Measurements from ENCODE around the gene CD22.
A peak's percentile ranks its signal among the peaks of the same experiment; 100 is the strongest.
"Not testable (repeated sequence)": the region's sequence is repeated elsewhere in the genome, so short reads cannot be mapped to it uniquely, and the experiment has no call there.

CD22 gene

DNA sequence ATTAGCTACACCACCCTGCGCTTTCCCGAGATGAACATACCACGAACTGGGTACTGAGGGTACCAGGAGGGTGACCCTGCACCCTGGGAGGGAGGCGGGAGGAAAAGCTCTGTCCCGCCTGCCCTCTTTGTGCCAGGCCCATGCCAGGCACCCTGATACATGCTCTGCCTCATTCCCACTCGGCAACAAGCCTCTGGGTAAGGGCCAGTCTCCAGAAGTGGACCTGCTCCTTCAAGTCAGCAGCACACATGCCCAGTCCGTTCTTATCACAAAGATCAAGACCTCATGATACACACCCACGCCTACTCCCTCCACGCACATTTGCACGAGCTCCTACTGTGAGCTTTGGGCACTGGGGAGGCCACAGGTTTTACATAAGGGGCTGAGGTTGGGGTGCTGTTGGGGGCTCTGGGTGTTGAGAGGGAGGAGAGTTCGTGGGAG, 16.7 kb downstream of the CD22 start:
- DNase-seq: no peak

DNA sequence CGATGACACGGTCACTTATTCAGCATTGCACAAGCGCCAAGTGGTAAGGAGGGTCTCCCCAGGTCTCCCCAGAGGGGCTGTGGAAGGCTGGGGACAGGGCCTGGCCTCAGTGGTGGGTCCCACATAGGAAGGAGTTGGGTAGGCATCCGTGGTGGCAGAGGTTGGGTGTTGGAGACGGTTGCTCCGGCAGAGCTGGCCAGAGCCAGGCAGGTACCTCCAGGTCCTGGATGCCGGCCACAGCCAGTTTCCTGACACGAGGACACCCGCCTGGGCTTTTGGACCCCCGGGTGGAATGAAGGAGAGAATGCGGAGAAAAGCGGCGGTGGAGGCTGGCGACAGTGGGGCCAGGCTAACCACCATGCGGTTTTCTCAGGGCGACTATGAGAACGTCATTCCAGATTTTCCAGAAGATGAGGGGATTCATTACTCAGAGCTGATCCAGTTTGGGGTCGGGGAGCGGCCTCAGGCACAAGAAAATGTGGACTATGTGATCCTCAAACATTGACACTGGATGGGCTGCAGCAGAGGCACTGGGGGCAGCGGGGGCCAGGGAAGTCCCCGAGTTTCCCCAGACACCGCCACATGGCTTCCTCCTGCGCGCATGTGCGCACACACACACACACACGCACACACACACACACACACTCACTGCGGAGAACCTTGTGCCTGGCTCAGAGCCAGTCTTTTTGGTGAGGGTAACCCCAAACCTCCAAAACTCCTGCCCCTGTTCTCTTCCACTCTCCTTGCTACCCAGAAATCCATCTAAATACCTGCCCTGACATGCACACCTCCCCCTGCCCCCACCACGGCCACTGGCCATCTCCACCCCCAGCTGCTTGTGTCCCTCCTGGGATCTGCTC, 17.4 kb downstream of the CD22 start:
- no peak for DNase-seq

DNA sequence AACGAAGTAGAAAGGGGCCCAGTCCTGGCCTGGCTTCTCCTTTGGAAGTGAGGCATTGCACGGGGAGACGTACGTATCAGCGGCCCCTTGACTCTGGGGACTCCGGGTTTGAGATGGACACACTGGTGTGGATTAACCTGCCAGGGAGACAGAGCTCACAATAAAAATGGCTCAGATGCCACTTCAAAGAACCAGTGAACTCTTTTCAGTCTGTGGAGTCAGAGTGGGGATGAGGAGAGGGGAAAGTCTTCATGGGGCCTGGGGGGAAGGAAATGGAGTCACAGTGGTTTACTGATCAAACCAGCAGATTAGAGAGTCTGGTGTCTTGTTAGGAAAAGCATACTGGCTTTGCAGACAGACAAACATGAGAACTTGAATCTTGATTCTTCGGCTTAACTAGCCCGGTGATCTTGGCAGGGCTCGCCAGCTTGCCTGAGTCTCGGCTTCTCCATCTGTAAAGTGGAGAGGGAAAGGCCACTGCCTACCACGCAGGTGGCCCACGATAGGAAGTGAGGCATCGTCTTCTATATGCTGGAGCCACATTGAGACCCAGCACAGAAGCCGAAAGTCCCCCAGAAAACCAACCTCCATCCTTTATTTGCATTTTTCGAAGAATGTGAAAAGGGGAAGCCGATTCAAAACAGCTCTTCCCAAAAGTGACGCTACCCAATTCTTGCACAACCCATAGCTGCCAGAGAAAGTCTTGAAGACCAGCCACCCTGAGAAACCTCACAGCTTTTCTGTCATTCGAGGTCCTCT, 18.4 kb downstream of the CD22 start, which contains the start of gene FFAR1:
FFAR1 (plus strand) TSS at position 732 of the 759 bp plus-strand sequence. CDS start 3,650 bp downstream, outside the sequence.
- DNase-seq: peak; percentile 33

DNA sequence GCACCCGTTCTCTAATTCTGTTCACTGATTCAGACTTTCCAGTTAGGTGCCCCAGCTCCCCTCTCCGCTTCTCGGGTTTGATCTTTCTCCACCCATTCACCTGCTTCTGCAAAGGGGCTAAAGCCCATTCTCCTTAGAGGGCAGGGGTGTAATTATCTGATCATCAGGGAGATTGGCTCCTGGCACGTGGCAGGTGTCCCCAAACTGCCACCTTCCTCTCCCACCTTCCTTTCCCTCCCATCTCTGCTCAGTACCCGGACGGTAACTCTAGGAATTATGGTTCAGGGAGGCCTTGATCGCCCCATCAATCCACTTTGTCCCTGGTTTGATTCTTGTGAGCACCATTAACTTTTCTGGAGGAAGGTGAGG, 18.9 kb downstream of the CD22 start:
- no peak for DNase-seq

DNA sequence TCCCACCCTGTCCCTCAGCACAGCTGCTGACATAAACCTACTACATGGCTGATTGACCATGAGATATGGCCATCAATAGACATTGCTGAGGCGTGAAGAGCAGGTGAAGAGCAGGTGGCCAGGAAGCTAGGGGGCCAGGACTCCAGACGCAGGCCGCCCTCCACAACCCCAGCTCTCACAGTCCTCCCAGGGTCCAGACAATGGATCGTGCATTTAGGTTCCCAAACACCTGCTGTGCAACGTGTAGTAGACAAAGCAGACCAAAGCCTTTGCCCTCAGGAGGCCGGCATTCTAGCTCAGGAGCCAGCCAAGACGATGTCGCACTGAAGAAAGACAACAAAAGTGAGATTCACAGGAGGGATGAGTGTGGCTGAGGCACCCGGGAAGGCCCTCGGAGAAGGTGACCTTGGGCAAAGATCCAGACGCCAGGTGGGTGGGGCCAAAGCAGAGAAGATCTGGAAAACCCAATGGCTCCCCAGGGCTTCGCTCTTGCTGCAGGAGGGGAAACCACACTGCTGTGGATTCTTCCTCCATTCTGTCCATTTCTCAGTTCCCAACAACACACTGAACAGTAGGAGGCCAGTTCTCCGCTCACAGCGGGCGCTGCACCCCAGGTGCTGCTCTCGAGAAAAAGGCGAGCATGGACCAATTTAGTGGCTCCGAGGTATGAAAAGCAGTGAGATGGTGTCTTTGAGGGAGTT, 20.1 kb downstream of the CD22 start:
- DNase-seq: no peak

DNA sequence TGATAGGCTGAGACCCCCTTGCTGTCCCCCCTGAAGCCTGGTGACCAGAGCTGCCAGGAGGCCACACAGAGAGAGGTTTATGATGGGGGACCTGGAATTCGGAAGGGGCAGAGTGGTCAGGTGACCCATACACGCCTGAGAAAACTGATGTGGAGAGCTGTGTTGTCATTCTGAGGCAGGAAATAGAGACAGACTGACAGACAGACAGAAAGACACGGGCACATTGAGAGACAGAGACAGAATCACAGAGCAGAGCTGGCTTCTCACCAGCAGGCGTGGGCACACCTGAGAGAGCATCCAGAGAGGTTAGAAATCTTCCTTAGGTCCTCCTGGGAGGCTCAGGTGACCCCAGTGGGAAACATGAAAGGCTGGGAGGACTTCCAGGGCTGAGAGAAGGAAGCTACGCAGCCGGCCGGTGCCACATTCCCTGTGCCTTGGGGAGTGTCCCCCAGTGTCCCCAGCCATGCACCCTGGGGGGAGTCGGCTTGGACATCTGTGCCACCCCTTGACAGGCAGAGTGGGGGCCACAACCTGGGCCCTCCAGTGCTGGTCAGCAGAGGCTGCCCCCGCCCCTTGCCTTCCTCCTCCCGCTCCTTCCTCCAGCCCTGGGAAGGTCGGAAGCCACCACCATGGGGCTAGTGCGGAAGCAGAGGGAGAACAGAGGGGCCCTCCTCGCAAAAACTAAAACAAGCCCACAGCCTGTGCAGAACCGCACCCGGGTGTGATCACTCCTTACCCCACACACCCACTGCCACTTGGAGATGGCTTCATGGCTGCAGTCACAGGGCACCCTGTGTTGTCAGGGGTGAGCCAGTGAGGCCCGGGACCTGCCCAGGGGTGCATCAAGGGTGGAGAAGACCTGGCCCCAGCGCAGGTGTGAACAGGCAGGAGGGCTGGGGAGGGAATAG, 20.9 kb downstream of the CD22 start:
- DNase-seq: no peak

DNA sequence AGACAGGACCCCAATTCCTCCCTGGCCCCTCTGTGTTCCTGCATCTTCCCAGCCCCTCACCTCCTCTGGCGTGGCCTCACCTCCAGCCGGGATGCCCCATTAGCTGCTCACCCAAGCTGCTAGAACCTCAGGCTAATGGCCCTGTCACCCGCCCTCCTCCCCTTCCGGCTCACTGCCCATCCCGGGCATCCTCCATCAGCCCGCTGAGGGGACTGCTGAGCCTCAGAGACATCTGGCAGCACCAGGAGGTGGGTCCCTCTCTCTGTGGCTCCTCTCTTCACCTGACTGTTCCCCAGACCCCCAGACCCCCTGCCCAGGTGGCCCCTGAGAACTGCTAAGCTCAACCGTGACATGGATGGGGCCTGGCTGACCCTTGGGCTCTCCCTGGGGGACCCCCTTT, 21.6 kb downstream of the CD22 start:
- DNase-seq: no peak

DNA sequence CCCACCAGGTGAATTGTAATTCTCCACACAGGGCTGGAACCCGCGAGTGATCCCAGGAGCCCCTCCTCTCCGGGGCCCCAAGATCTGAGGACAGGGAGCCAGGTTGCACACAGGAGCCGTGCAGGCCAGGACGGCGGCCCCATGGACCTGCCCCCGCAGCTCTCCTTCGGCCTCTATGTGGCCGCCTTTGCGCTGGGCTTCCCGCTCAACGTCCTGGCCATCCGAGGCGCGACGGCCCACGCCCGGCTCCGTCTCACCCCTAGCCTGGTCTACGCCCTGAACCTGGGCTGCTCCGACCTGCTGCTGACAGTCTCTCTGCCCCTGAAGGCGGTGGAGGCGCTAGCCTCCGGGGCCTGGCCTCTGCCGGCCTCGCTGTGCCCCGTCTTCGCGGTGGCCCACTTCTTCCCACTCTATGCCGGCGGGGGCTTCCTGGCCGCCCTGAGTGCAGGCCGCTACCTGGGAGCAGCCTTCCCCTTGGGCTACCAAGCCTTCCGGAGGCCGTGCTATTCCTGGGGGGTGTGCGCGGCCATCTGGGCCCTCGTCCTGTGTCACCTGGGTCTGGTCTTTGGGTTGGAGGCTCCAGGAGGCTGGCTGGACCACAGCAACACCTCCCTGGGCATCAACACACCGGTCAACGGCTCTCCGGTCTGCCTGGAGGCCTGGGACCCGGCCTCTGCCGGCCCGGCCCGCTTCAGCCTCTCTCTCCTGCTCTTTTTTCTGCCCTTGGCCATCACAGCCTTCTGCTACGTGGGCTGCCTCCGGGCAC, 22.6 kb downstream of the CD22 start:
- DNase-seq: no peak

DNA sequence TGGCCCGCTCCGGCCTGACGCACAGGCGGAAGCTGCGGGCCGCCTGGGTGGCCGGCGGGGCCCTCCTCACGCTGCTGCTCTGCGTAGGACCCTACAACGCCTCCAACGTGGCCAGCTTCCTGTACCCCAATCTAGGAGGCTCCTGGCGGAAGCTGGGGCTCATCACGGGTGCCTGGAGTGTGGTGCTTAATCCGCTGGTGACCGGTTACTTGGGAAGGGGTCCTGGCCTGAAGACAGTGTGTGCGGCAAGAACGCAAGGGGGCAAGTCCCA, 23.1 kb downstream of the CD22 start:
- DNase-seq: no peak

DNA sequence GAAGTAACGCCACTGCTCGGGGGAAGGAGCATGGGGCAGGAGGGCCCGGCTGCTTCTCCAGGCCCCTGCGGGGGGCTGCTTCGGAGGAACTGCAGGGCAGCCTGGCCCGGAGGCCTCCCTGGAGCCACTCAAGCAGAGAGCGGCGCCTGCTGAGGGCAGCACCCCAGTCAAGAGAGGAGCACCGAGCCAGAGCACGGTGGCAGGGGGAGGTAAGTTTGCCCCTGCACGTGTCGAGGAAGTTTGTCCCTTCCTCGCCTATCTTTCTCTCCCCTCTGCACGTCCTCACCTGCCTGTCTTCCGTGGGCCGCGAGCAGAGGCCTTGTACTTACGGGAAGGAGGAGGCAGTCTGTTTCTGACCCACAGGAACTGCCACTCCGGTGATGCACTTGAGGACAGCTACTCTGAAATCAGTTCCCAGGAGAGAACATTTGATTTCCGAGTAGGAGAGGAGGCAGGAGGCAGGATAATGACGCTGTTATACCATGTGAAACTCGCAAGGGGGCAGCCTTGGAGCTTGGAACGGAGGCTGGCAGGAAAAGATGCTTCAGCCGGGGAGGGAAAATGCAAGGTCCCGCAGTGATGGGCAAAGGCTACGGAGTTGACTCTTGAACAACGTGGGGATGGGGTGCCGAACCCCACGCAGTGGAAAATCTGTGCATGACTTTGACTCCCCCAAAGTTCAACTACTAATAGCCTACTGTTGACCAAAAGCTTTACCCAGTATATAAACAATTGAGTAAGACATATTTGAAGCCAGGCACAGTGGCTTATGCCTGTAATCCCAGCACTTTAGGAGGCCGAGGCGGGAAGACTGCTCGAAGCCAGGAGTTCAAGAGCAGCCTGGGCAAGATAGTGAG, 23.7 kb downstream of the CD22 start:
- peak; percentile 87 for DNase-seq

DNA sequence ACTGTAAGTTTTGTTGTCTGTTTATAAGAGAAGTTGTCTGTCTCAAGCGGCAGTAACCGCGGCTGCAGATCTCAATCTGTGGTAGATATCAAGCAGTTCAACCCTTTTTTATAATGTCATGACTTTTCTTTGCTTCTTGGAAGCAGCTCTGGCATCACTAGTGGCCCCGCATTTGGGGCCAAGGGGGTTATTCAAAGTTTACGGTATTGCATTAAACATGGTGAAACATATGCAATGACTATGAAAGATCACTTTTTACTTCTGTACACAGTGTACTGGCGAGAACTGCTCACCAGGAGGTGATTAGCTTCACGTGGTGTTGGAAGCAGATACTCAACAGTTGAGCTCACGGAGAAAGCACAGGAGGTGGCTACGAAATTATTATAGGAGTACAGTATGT, 24.6 kb downstream of the CD22 start:
- DNase-seq: peak; percentile 49

DNA sequence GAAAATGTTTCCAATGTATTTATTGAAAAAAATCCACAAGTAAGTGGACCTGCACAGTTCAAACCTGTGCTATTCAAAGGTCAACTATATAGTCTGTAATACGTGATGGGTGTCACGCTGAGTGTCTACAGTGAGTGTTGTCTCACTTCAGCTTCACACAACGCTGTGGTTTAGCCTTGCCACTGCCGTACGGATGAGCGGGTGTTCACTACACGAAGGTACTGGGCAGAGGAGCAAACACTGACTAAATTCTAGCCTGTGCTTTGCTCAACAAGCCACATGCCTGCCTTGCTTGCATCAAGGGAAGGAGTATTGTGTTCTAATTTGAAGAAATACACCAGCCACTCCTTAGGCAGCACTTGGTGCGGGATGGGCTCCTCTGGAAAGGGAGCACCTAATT, 25.9 kb downstream of the CD22 start:
- no peak for DNase-seq

DNA sequence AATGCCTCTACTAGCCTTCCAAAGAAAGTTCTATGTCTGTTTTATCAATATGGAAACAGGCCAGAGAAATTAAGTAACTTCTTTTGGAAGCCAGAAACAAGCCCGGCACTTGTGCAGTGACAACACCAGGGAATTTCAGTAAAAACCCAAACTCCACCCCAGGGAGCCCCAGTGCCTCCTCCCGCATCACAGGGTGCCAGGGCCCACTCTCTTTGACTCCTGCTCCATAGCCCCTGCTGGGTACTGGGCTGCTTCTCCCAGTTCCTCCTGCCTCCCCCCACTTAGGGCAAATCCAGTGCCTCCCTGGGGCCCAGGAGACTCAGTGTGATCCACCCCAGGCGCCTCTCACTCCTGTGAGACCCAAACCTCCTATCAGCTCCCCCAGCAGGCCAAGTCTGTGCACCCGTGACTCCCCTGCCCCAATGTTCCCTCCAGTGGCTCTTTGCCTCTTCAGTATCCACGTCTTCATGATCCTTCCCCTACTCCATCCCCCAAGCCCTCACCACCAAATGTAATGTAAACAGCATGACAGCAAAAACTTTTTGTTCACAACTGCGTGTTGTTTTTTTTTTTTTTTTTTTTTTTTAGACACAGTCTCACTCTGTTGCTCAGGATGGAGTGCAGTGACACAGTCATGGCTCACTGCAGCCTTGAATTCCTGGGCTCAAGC, 26.9 kb downstream of the CD22 start:
- no peak for DNase-seq

DNA sequence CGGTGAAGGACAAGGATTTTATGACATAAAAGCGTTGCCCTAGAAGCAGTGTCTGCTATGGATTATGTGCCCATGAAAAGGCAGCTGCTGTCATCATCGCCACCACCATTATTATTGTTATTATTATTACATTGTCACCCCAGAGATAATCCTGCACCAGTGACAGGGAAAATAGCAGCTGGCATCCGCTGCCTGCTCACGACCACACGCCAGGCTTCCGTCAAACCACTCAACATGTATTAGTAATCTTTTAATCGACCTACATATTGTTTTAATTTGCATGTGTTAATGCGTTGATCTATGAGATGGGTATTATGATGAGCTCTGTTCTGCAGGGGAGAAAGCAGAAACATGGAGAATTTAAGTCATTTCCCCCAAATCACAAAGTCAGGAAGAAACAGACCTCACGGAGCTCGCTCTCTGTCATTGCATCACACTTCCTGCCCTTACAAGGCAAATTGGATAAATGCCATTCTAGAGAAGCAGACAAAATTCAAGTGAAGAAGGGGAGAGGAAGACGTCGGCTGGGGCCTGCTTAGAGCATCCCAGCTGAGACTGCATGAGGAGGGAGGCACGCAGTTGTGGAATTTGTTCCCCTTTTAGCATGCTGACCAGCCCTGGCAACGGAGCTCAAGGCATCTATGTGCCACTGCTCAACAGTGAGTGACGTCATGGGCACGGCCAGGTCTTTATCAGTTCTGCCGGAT, 29.0 kb downstream of the CD22 start, which contains the start of gene FFAR3:
FFAR3 (plus strand) TSS at position 594 of the 707 bp plus-strand sequence. CDS start 431 bp downstream, outside the sequence.
- DNase-seq: no peak

DNA sequence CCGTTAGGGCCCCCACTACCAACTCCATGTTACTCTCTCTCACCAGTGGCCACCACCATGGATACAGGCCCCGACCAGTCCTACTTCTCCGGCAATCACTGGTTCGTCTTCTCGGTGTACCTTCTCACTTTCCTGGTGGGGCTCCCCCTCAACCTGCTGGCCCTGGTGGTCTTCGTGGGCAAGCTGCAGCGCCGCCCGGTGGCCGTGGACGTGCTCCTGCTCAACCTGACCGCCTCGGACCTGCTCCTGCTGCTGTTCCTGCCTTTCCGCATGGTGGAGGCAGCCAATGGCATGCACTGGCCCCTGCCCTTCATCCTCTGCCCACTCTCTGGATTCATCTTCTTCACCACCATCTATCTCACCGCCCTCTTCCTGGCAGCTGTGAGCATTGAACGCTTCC, 29.8 kb downstream of the CD22 start:
- not testable (repeated sequence) for DNase-seq

DNA sequence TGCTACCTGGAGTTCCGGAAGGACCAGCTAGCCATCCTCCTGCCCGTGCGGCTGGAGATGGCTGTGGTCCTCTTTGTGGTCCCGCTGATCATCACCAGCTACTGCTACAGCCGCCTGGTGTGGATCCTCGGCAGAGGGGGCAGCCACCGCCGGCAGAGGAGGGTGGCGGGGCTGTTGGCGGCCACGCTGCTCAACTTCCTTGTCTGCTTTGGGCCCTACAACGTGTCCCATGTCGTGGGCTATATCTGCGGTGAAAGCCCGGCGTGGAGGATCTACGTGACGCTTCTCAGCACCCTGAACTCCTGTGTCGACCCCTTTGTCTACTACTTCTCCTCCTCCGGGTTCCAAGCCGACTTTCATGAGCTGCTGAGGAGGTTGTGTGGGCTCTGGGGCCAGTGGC, 30.4 kb downstream of the CD22 start:
- DNase-seq: not testable (repeated sequence)

DNA sequence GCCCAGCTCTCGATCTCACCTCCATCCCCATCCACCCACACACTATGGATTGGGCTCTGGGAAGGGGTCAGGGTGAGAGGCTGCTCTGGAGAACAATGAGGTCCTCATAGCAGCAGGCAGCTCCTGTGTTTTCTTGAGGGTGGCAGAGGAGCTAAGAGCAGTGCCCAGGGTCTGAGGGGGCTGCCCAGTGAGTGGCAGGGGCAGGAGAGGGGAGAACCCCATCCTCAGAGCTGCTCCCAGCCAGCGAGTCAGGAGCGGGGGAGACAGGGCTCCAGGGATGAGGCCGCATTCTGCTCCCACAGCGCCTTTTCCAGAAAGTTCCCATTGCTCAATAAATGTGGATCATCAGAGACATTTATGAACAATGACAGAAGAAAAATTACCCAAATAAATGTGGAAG, 31.1 kb downstream of the CD22 start:
- DNase-seq: not testable (repeated sequence)

DNA sequence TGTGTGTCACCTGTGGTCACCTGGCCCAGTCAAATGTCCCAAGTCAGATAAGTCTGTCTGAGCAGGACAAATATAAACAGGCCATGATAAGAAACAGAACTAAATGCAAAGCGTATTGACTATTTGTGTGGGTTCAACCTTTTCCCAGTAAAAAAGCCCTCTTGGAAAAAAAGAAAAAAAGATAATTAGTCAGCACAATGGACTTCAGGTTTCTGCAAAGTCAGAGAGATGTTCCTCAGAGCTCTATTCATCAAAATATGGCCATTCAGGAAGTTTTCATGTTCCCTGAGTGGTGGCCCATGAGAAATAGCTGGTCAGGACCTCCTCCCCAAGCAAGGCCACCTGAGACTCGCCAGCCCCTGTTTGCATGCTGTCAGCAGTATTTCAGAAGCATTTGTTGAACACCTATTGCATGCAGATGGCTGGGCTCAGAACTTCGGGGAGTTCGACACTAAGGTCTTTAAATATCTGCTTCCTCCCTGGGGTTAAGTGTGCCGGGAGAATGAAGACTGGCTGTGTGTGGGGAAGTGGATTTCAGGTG, 32.0 kb downstream of the CD22 start:
- no peak for DNase-seq

Data from OCI-M1 (cell line).